Neural cell (in vitro differentiated cells): Measurements from ENCODE around the gene ADPRM. TPM values are rescaled to one million over a fixed set of nuclear protein-coding genes. Genes with fewer than 3 reads are reported as not detected.

Experiments
- H2AFZ ChIP-seq: fragments of 200-600, 300-800 bp; sonication (generic), shearing (Covaris generic); 2 replicates; pipeline ENCODE4 v1.6.0; 2014; ENCODE audit warnings: low read depth, mild to moderate bottlenecking, antibody characterized with exemption, low read length, moderate library complexity
- H3F3A ChIP-seq: fragments of 200-600 bp; shearing (Covaris generic); 2 replicates; pipeline ENCODE4 v1.6.1; 2016; ENCODE audit warnings: mild to moderate bottlenecking, moderate library complexity, mixed read lengths, antibody characterized with exemption, low read length; ENCODE audit not compliant: insufficient read depth, poor library complexity, severe bottlenecking
- H3K27ac ChIP-seq: fragments of 200-600, 300-800 bp; sonication (generic), shearing (Covaris generic); 2 replicates; pipeline ENCODE4 v1.5.1; 2014; ENCODE audit warnings: mild to moderate bottlenecking, low read length, moderate library complexity
- H3K27me3 ChIP-seq: fragments of 300-800, 200-600 bp; sonication (generic), shearing (Covaris generic); 2 replicates; pipeline ENCODE4 v1.6.0; 2014; ENCODE audit warnings: mild to moderate bottlenecking, low read depth, low read length, moderate library complexity; ENCODE audit not compliant: insufficient read depth
- H3K36me3 ChIP-seq: fragments of 300-800, 200-600 bp; sonication (generic), shearing (Covaris generic); 2 replicates; pipeline ENCODE4 v1.5.1; 2014; ENCODE audit warnings: mild to moderate bottlenecking, antibody characterized with exemption, low read length, moderate library complexity; ENCODE audit not compliant: insufficient read depth
- H3K4me2 ChIP-seq: fragments of 300-800, 200-600 bp; sonication (generic), shearing (Covaris generic); 2 replicates; pipeline ENCODE4 v1.6.0; 2014; ENCODE audit warnings: mild to moderate bottlenecking, low read length
- H3K4me3 ChIP-seq: fragments of 300-800, 200-600 bp; sonication (generic), shearing (Covaris generic); 2 replicates; pipeline ENCODE4 v1.5.1; 2014; ENCODE audit warnings: mild to moderate bottlenecking, low read length, moderate library complexity
- H3K79me2 ChIP-seq: fragments of 200-600 bp; shearing (Covaris generic); replicated peaks from 2 replicates; pipeline ENCODE4 v1.6.0; 2014; ENCODE audit warnings: mild to moderate bottlenecking, low read length, moderate library complexity; ENCODE audit not compliant: insufficient read depth
- H3K9ac ChIP-seq: fragments of 300-800, 200-600 bp; sonication (generic), shearing (Covaris generic); 2 replicates; pipeline ENCODE4 v1.6.1; 2016; ENCODE audit warnings: mild to moderate bottlenecking, low read length, mixed read lengths
- H3K9me2 ChIP-seq: fragments of 200-600 bp; shearing (Covaris generic); 2 replicates; pipeline ENCODE4 v1.6.1; 2016; ENCODE audit warnings: mild to moderate bottlenecking, low read length, mixed read lengths; ENCODE audit not compliant: insufficient read depth
- H3K9me3 ChIP-seq: fragments of 200-600, 300-800 bp; sonication (generic), shearing (Covaris generic); 2 replicates; pipeline ENCODE4 v1.6.1; 2016; ENCODE audit warnings: mild to moderate bottlenecking, mixed run types, low read length, moderate library complexity, mixed read lengths
- H4K20me1 ChIP-seq: fragments of 200-600 bp; shearing (Covaris generic); 2 replicates; pipeline ENCODE4 v1.6.1; 2016; ENCODE audit warnings: mild to moderate bottlenecking, mixed run types; ENCODE audit not compliant: insufficient read depth
- CTCF ChIP-seq: fragments of 450-650 bp; IDR thresholded peaks from 2 replicates; pipeline ENCODE4 v1.5.1; 2014; ENCODE audit warnings: antibody characterized with exemption, mild to moderate bottlenecking, moderate library complexity; ENCODE audit not compliant: poor library complexity, severe bottlenecking
- EP300 ChIP-seq: fragments of 450-650 bp; conservative IDR thresholded peaks from 2 replicates; pipeline ENCODE4 v1.6.1; 2014; ENCODE audit warnings: antibody characterized with exemption, mild to moderate bottlenecking, moderate library complexity; ENCODE audit not compliant: poor library complexity, severe bottlenecking
- EZH2 ChIP-seq: fragments of 200-600, 300-800 bp; shearing (Covaris generic), sonication (generic); IDR thresholded peaks from 2 replicates; pipeline ENCODE4 v1.6.1; 2014; ENCODE audit warnings: antibody characterized with exemption, low read length, borderline replicate concordance, mild to moderate bottlenecking; ENCODE audit not compliant: insufficient read depth, poor library complexity, severe bottlenecking
- MXI1 ChIP-seq: fragments of 450-650 bp; conservative IDR thresholded peaks from 2 replicates; pipeline ENCODE4 v1.6.1; 2014; ENCODE audit warnings: antibody characterized with exemption, mild to moderate bottlenecking; ENCODE audit not compliant: poor library complexity, severe bottlenecking
- POLR2AphosphoS5 ChIP-seq: IDR thresholded peaks from 2 replicates; pipeline ENCODE4 v1.6.1; 2012
- RAD21 ChIP-seq: fragments of 450-650 bp; conservative IDR thresholded peaks from 2 replicates; pipeline ENCODE4 v1.6.1; 2014; ENCODE audit warnings: antibody characterized with exemption, mild to moderate bottlenecking, moderate library complexity
- REST ChIP-seq: IDR thresholded peaks from 2 replicates; pipeline ENCODE4 v1.6.1; 2012; ENCODE audit warnings: borderline replicate concordance
- SMC3 ChIP-seq: fragments of 450-650 bp; conservative IDR thresholded peaks from 2 replicates; pipeline ENCODE4 v1.6.1; 2014; ENCODE audit warnings: antibody characterized with exemption, mild to moderate bottlenecking, moderate library complexity; ENCODE audit not compliant: poor library complexity
- TAF1 ChIP-seq: IDR thresholded peaks from 2 replicates; pipeline ENCODE4 v1.6.1; 2012; ENCODE audit warnings: low read depth
- polyA plus RNA-seq: library from polyadenylated mRNA; depleted of rRNA; stranded (reverse); fragments of >200 nt; gene quantifications from 2 replicates; pipeline ENCODE4 v1.2.3, GENCODE V29; 2014

ADPRM gene
- polyA plus RNA-seq, 1 donor from 2014 or later, result 19.2 TPM

GRCh38 chr17:10698096-10698818 is 863 bp downstream of the ADPRM start:
- no peaks in the 10 kb centered on the region for H3K9me3 ChIP-seq
- H3K79me2 ChIP-seq, result peaks cover 33% of the 10 kb centered on the region
- H3K36me3 ChIP-seq, result no peaks in the 10 kb centered on the region
- H3K9me2 ChIP-seq, result no peaks in the 10 kb centered on the region
- H3K27me3 ChIP-seq, result no peaks in the 10 kb centered on the region
- peak overlapping the region; percentile 57 for H3K27ac ChIP-seq
- no peaks in the 10 kb centered on the region for H4K20me1 ChIP-seq
- peak overlapping the region; percentile 87 for H3K4me2 ChIP-seq
- peak overlapping the region; percentile 99 for H3K4me3 ChIP-seq
- H2AFZ ChIP-seq, result peak overlapping the region; percentile 94
- TF ChIP-seq EP300 (no peak), POLR2AphosphoS5 (no peak), MXI1 (no peak), CTCF (no peak), EZH2 (no peak), REST (no peak), RAD21 (no peak)
- H3K9ac ChIP-seq, result peak overlapping the region; percentile 83
- no peaks in the 10 kb centered on the region for H3F3A ChIP-seq

- H3K9me2 ChIP-seq, result no peaks in the 10 kb centered on the region
- no peak overlapping the region for H2AFZ ChIP-seq
- no peak for TF ChIP-seq EZH2
- no peak for TF ChIP-seq CTCF
- no peak for TF ChIP-seq REST
- TF ChIP-seq TAF1, result no peak
- no peak for TF ChIP-seq MXI1
- TF ChIP-seq POLR2AphosphoS5, result no peak
- no peak for TF ChIP-seq RAD21
- no peak for TF ChIP-seq EP300
- no peak for TF ChIP-seq SMC3
- H3K4me2 ChIP-seq, result no peak overlapping the region
- no peaks in the 10 kb centered on the region for H3K27me3 ChIP-seq
- no peak overlapping the region for H3K27ac ChIP-seq
- H3F3A ChIP-seq, result no peaks in the 10 kb centered on the region
- H3K9ac ChIP-seq, result no peak overlapping the region
- no peaks in the 10 kb centered on the region for H4K20me1 ChIP-seq
- H3K9me3 ChIP-seq, result no peaks in the 10 kb centered on the region
- H3K4me3 ChIP-seq, result no peak overlapping the region
- H3K79me2 ChIP-seq, result peaks cover 33% of the 10 kb centered on the region
- H3K36me3 ChIP-seq, result no peaks in the 10 kb centered on the region
Measured at GRCh38 chr17:10699856-10700255, 2.5 kb downstream of the ADPRM start.
